Adrenal gland (tissue), 12 donors: ENCODE results near the gene MAP3K7. TPM values are rescaled to one million over a fixed set of nuclear protein-coding genes. Genes with fewer than 3 reads are reported as not detected.

Source experiments
- DNase-seq, 7 donors: peaks; one replicate each; pipeline ENCODE4 v3.0.0-alpha.2; 2019 to 2020
- H3K27ac ChIP-seq, 5 donors: fragments of 200-600 bp; sonication (generic) in 4 of 5; 1 replicate in 3 of 5; 2 replicates in 2 of 5; pipeline versions ENCODE4 v1.5.1 to v1.8.0; 2016 to 2020; ENCODE audit warnings: mild to moderate bottlenecking in 1 of 5
- H3K27me3 ChIP-seq: fragments of 200-600 bp; 2 replicates; pipeline ENCODE4 v1.8.0; 2021
- H3K36me3 ChIP-seq, 2 donors: fragments of 200-600 bp; replicated peaks in 1 of 2; 1 replicate in 1 of 2; 2 replicates in 1 of 2; pipeline versions ENCODE4 v1.5.1 to v1.8.0; 2018 to 2022
- H3K4me1 ChIP-seq, 2 donors: fragments of 200-600 bp; replicated peaks in 1 of 2; 1 replicate in 1 of 2; 2 replicates in 1 of 2; pipeline versions ENCODE4 v1.5.1 to v1.8.0; 2018 to 2021
- H3K4me3 ChIP-seq, 4 donors: fragments of 200-600 bp; sonication (generic) in 3 of 4; one replicate each; pipeline ENCODE4 v1.5.1; 2016 to 2018
- H3K9me3 ChIP-seq, 3 donors: fragments of 200-600 bp; sonication (generic) in 1 of 3; replicated peaks in 1 of 3; 1 replicate in 2 of 3; 2 replicates in 1 of 3; pipeline versions ENCODE4 v1.5.1 to v1.8.0; 2016 to 2021
- CTCF ChIP-seq, 6 experiments: fragments of 450-650 bp in 4 of 6; fragments of 200-600 bp in 2 of 6; sonication (generic) in 1 of 6; IDR thresholded peaks; 1 replicate in 5 of 6; 2 replicates in 1 of 6; pipeline versions ENCODE4 v1.5.1 to v1.8.0; 2016 to 2021; ENCODE audit warnings: antibody characterized with exemption in 6 of 6, mild to moderate bottlenecking in 2 of 6, moderate library complexity in 1 of 6
- POLR2A ChIP-seq, 2 donors: fragments of 450-650 bp; IDR thresholded peaks; one replicate each; pipeline ENCODE4 v1.6.1; 2017; ENCODE audit warnings: antibody characterized with exemption in 2 of 2, mild to moderate bottlenecking in 2 of 2, moderate library complexity in 1 of 2
- WGBS, 4 donors: extraction: QIAGEN DNeasy Blood & Tissue Kit in 2 of 4; methylation state at CpG; one replicate each; pipeline versions ENCODE4 v1.1.5 to v1.1.7; 2013 to 2017; 5-methylcytosine and 5-hydroxymethylcytosine counted together
- intact Hi-C, 2 donors: fragments of 100-400 bp; cut with DNase I; formaldehyde crosslinking; loops; one replicate each; pipeline versions ENCODE4 v1.14.1 to v1.15.0; 2022 to 2023
- polyA plus RNA-seq, 3 donors: library from polyadenylated mRNA; stranded (reverse); fragments of 200-250 nt in 2 of 3; fragments of 350-450 nt in 1 of 3; fragmentation: Illumina TruSeq in 1 of 3; extraction: RNeasy Lipid Tissue Mini Kit (QIAGEN cat#74804) in 1 of 3; gene quantifications; one replicate each; pipeline ENCODE4 v1.2.3, GENCODE V29; 2013 to 2014
- total RNA-seq, 9 donors: library from RNA; depleted of rRNA in 4 of 9; stranded (reverse); fragments of >200 nt in 4 of 9; fragments of 120-200 nt in 1 of 9; fragmentation: NEBNext Ultra II Directional in 1 of 9; extraction: Animal tissue kit (Norgen Biotek cat#: 25700) in 1 of 9; gene quantifications; one replicate each; pipeline versions ENCODE4 v1.1.0 to v1.2.4, GENCODE V29; 2013 to 2023
- donor health status: healthy with polysubstance abuse.
- donor health status: Bipolar disorder and iron deficiency.
- donor health status: DM: yes; HTN: yes; CAD: no.
- donor health status: DM: no; HTN: no; CAD: no.
- donor health status: DM: no; HTN: no; CAD: no.
- donor health status: DM: yes; HTN: yes; CAD: no.

Gene MAP3K7
- total and polyA plus RNA-seq, 12 donors, result 14.4 to 35.1 (median 21.1) TPM

- 78 to 93% (median 87%) methylated on average over 1 of the region's 1 CpG for WGBS, 4 donors
- H3K4me3 ChIP-seq, result no peak overlapping the region
- DNase-seq, result no peak
Observed at GRCh38 chr6:90479603-90479926, 107.3 kb downstream of the MAP3K7 start.

GRCh38 chr6:90478789-90479602, 107.9 kb downstream of the MAP3K7 start:
- no peak overlapping the region for H3K27ac ChIP-seq
- 40 to 46% (median 42%) methylated on average over 13 to 15 of the region's 15 CpGs for WGBS, 4 donors
- H3K4me3 ChIP-seq, result no peak overlapping the region
- TF ChIP-seq POLR2A (IDR thresholded peaks at IDR 0.05) (no peak), CTCF (IDR thresholded peaks at IDR 0.05) (peak; percentile 83 to 95 (median 94))
- H3K4me1 ChIP-seq, result peaks cover 0 to 4% of the 10 kb centered on the region in 2 donors
- no peaks in the 10 kb centered on the region for H3K27me3 ChIP-seq
- peak; percentile 89 to 97 (median 95) for DNase-seq
- intact Hi-C loops, result loop anchor here (5.0 to 10.0 kb wide), 3 partner anchors 182 to 534 kb away; partner anchors contain the start of gene BACH2 (in 2 of the 2)
- H3K36me3 ChIP-seq, result no peaks in the 10 kb centered on the region
- H3K9me3 ChIP-seq, result no peaks in the 10 kb centered on the region

More at GRCh38 chr6:90479603-90479926, 107.3 kb downstream of the MAP3K7 start:
- intact Hi-C loops, result loop anchor here (5.0 to 10.0 kb wide), 3 partner anchors 182 to 535 kb away; partner anchors contain the start of gene BACH2 (in 2 of the 2)
- Histone ChIP-seq H3K36me3 (no peaks in the 10 kb centered on the region), H3K27ac (no peak overlapping the region), H3K27me3 (no peaks in the 10 kb centered on the region), H3K4me1 (peaks cover 0 to 4% of the 10 kb centered on the region in 2 donors), H3K9me3 (no peaks in the 10 kb centered on the region)
- TF ChIP-seq CTCF (IDR thresholded peaks at IDR 0.05) (peak in 1 of 6 experiments; percentile 4), POLR2A (IDR thresholded peaks at IDR 0.05) (no peak)

GRCh38 chr6:90478278-90478677, 108.6 kb downstream of the MAP3K7 start:
- H3K27ac ChIP-seq, result no peak overlapping the region
- WGBS, 4 donors, result 80 to 94% (median 87%) methylated on average over 3 to 4 of the region's 4 CpGs
- no peak overlapping the region for H3K4me3 ChIP-seq
- H3K27me3 ChIP-seq, result no peaks in the 10 kb centered on the region
- intact Hi-C loops, result loop anchor here (5.0 to 10.0 kb wide), 3 partner anchors 181 to 533 kb away; partner anchors contain the start of gene BACH2 (in 2 of the 2)
- no peak for TF ChIP-seq CTCF (IDR thresholded peaks at IDR 0.05)
- no peak for TF ChIP-seq POLR2A (IDR thresholded peaks at IDR 0.05)
- H3K36me3 ChIP-seq, result no peaks in the 10 kb centered on the region
- no peak for DNase-seq
- no peaks in the 10 kb centered on the region for H3K9me3 ChIP-seq
- peaks cover 0 to 4% of the 10 kb centered on the region in 2 donors for H3K4me1 ChIP-seq

DNA sequence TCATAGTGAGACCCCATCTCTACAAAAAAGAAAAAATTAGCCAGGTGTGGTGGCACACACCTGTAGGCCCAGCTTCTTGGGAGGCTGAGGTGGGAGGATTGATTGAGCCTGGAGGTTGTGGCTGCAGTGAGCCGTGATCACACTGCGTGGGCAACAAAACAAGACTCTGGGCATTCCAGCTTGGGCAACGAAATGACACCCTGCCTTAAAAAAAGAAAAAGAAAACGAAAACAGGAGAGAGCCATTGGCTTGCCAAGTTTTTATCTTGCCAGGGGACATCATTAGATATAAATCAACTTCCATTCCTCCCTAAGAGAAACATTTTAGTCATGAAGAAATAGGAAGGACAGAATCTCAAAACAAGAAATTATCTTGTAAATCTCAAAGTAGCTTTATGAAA, 109.5 kb downstream of the MAP3K7 start:
- 37 to 73% (median 58%) methylated on average over 4 of the region's 4 CpGs for WGBS, 4 donors
- peak in 5 of 7 donors; percentile 20 to 60 (median 26) for DNase-seq
- no peaks in the 10 kb centered on the region for H3K9me3 ChIP-seq
- TF ChIP-seq CTCF (IDR thresholded peaks at IDR 0.05) (no peak), POLR2A (IDR thresholded peaks at IDR 0.05) (no peak)
- H3K27ac ChIP-seq, result no peak overlapping the region
- no peak overlapping the region for H3K4me3 ChIP-seq
- no peaks in the 10 kb centered on the region for H3K27me3 ChIP-seq
- peaks cover 0 to 4% of the 10 kb centered on the region in 2 donors for H3K4me1 ChIP-seq
- intact Hi-C loops, result loop anchor here (5.0 to 10.0 kb wide), 3 partner anchors 180 to 533 kb away; partner anchors contain the start of gene BACH2 (in 2 of the 2)
- no peaks in the 10 kb centered on the region for H3K36me3 ChIP-seq
